Caco-2 (cell line): Measurements from ENCODE around the gene PPP3CB. TPM values are rescaled to one million over a fixed set of nuclear protein-coding genes. Genes with fewer than 3 reads are reported as not detected.

ENCODE experiments used
- BruUV-seq: library from RNA; stranded (reverse); fragments of 400-500 nt; replicated peaks from 2 replicates; lab custom pipeline; 2021; lab: Mats Ljungman, UMichigan
- CTCF ChIA-PET: fragments of 300-600 bp; sonication (Branson Sonifier 250); formaldehyde crosslinking; loops from one replicate; lab custom pipeline; 2022; ENCODE audit warnings: antibody characterized with exemption; lab: Charles Lee
- POLR2A ChIA-PET: fragments of 300-600 bp; sonication (Branson Sonifier 250); formaldehyde crosslinking; loops from one replicate; lab custom pipeline; 2022; ENCODE audit warnings: antibody characterized with exemption; lab: Charles Lee
- DNase-seq, 2 experiments: peaks; one replicate each; pipeline versions ENCODE4 v3.0.0 to v3.0.0-alpha.2; 2020 to 2022
- H3K27me3 ChIP-seq: replicated peaks from 2 replicates; pipeline ENCODE4 v1.6.0; 2011; ENCODE audit warnings: low read length; ENCODE audit not compliant: control insufficient read depth, insufficient read depth
- H3K36me3 ChIP-seq: 2 replicates; pipeline ENCODE4 v1.5.1; 2011; ENCODE audit warnings: low read length; ENCODE audit not compliant: control insufficient read depth, insufficient read depth
- H3K4me1 ChIP-seq: fragments of 250-450 bp; sonication (Bioruptor Pico); 2 replicates; pipeline ENCODE4 v1.5.1; 2020; ENCODE audit warnings: mild to moderate bottlenecking
- H3K4me3 ChIP-seq: 2 replicates; pipeline ENCODE4 v1.5.1; 2011; ENCODE audit warnings: low read depth, mild to moderate bottlenecking, control low read depth, low read length
- H3K9me3 ChIP-seq: fragments of 250-450 bp; sonication (Bioruptor Pico); 2 replicates; pipeline ENCODE4 v1.5.1; 2020; ENCODE audit warnings: mild to moderate bottlenecking, moderate library complexity
- H3K27ac Mint-ChIP-seq: one replicate; pipeline ENCODE4 v1.8.0; 2022; ENCODE audit warnings: mixed read lengths; ENCODE audit not compliant: unreplicated experiment
- H3K27me3 Mint-ChIP-seq: one replicate; pipeline ENCODE4 v1.8.0; 2022; ENCODE audit warnings: mixed read lengths; ENCODE audit not compliant: insufficient read depth, unreplicated experiment
- H3K36me3 Mint-ChIP-seq: one replicate; pipeline ENCODE4 v1.8.0; 2022; ENCODE audit warnings: mild to moderate bottlenecking, mixed read lengths; ENCODE audit not compliant: insufficient read depth, unreplicated experiment
- H3K4me1 Mint-ChIP-seq: one replicate; pipeline ENCODE4 v1.8.0; 2022; ENCODE audit warnings: low read depth, mixed read lengths; ENCODE audit not compliant: unreplicated experiment
- H3K4me3 Mint-ChIP-seq: one replicate; pipeline ENCODE4 v1.8.0; 2022; ENCODE audit warnings: mild to moderate bottlenecking, moderate library complexity, mixed read lengths; ENCODE audit not compliant: unreplicated experiment
- H3K9me3 Mint-ChIP-seq: one replicate; pipeline ENCODE4 v1.8.0; 2022; ENCODE audit warnings: mixed read lengths; ENCODE audit not compliant: unreplicated experiment
- CTCF ChIP-seq, 2 experiments: fragments of 200-600 bp in 1 of 2; IDR thresholded peaks; 1 replicate in 1 of 2; 2 replicates in 1 of 2; pipeline versions ENCODE4 v1.5.1 to v1.8.0; 2011 to 2022; ENCODE audit warnings: antibody characterized with exemption in 1 of 2, control low read depth in 1 of 2, inconsistent platforms in 1 of 2, low read depth in 1 of 2, low read length in 1 of 2, mild to moderate bottlenecking in 1 of 2, moderate library complexity in 1 of 2; ENCODE audit not compliant: insufficient read depth in 1 of 2, severe bottlenecking in 1 of 2, unreplicated experiment in 1 of 2
- intact Hi-C: fragments of 100-400 bp; cut with micrococcal nuclease; formaldehyde crosslinking; loops from one replicate; pipeline ENCODE4 v1.10.0; 2022; ENCODE audit not compliant: unreplicated experiment
- total RNA-seq: library from RNA; stranded (reverse); gene quantifications from 2 replicates; pipeline ENCODE4 v1.2.3, GENCODE V29; 2022

The PPP3CB gene
- total RNA-seq, 1 experiment from 2014 or later, result 41.5 TPM

- intact Hi-C loops, result no loop called here
- H3K9me3 Mint-ChIP-seq, result no peaks in the 10 kb centered on the region
- no TSS peak for BruUV-seq
Measured at GRCh38 chr10:73456187-73456890, 39.5 kb downstream of the PPP3CB start.

GRCh38 chr10:73449113-73449512 lies 46.7 kb downstream of the PPP3CB start:
- POLR2A ChIA-PET, result no interaction called here
- CTCF ChIA-PET, result no interaction called here

More at GRCh38 chr10:73456187-73456890, 39.5 kb downstream of the PPP3CB start:
- H3K27me3 ChIP-seq, result no peaks in the 10 kb centered on the region
- TF ChIP-seq CTCF (IDR thresholded peaks at IDR 0.05; ENCODE audit: insufficient read depth in 1 of 2, low read depth in 1 of 2, low read length in 1 of 2, severe bottlenecking in 1 of 2, unreplicated experiment in 1 of 2), result no peak
- H3K9me3 ChIP-seq, result no peaks in the 10 kb centered on the region
- Mint-ChIP-seq H3K36me3 (peaks cover 8% of the 10 kb centered on the region), H3K27me3 (no peaks in the 10 kb centered on the region), H3K27ac (no peak overlapping the region), H3K4me1 (no peaks in the 10 kb centered on the region), H3K4me3 (no peak overlapping the region)
- no peaks in the 10 kb centered on the region; the same call in 1 of the 2 replicates for H3K36me3 ChIP-seq
- H3K4me1 ChIP-seq, result no peaks in the 10 kb centered on the region
- ChIA-PET POLR2A (no interaction called here), CTCF (interaction anchor here (0.8 kb wide), 1 partner anchor 145 kb away, joined by 3 read pairs; no protein-coding TSS in a partner anchor)
- H3K4me3 ChIP-seq, result no peak overlapping the region
- DNase-seq, result no peak

GRCh38 chr10:73448384-73448783 lies 47.4 kb downstream of the PPP3CB start:
- intact Hi-C loops, result no loop called here
- Mint-ChIP-seq H3K27ac (no peak overlapping the region), H3K4me3 (no peak overlapping the region), H3K4me1 (no peaks in the 10 kb centered on the region), H3K36me3 (no peaks in the 10 kb centered on the region), H3K27me3 (no peaks in the 10 kb centered on the region), H3K9me3 (no peaks in the 10 kb centered on the region)
- Histone ChIP-seq H3K9me3 (no peaks in the 10 kb centered on the region), H3K27me3 (no peaks in the 10 kb centered on the region), H3K4me1 (no peaks in the 10 kb centered on the region), H3K36me3 (peaks cover 2% of the 10 kb centered on the region; the same call in 1 of the 2 replicates), H3K4me3 (no peak overlapping the region)
- no peak for TF ChIP-seq CTCF (IDR thresholded peaks at IDR 0.05; ENCODE audit: insufficient read depth in 1 of 2, low read depth in 1 of 2, low read length in 1 of 2, severe bottlenecking in 1 of 2, unreplicated experiment in 1 of 2)
- ChIA-PET CTCF (no interaction called here), POLR2A (no interaction called here)
- no peak for DNase-seq
- no TSS peak for BruUV-seq

More at GRCh38 chr10:73449113-73449512, 46.7 kb downstream of the PPP3CB start:
- no peak overlapping the region for H3K27ac Mint-ChIP-seq
- intact Hi-C loops, result no loop called here
- no peaks in the 10 kb centered on the region for H3K9me3 ChIP-seq
- peaks cover 2% of the 10 kb centered on the region; the same call in 1 of the 2 replicates for H3K36me3 ChIP-seq
- no peaks in the 10 kb centered on the region for H3K27me3 Mint-ChIP-seq
- H3K27me3 ChIP-seq, result no peaks in the 10 kb centered on the region
- no TSS peak for BruUV-seq
- H3K4me3 ChIP-seq, result no peak overlapping the region
- H3K36me3 Mint-ChIP-seq, result no peaks in the 10 kb centered on the region
- H3K4me1 ChIP-seq, result no peaks in the 10 kb centered on the region
- TF ChIP-seq CTCF (IDR thresholded peaks at IDR 0.05; ENCODE audit: insufficient read depth in 1 of 2, low read depth in 1 of 2, low read length in 1 of 2, severe bottlenecking in 1 of 2, unreplicated experiment in 1 of 2), result no peak
- no peaks in the 10 kb centered on the region for H3K9me3 Mint-ChIP-seq
- DNase-seq, result no peak
- no peaks in the 10 kb centered on the region for H3K4me1 Mint-ChIP-seq
- no peak overlapping the region for H3K4me3 Mint-ChIP-seq
